Neural progenitor cell (in vitro differentiated cells): ENCODE data around the gene ERN1. TPM values are rescaled to one million over a fixed set of nuclear protein-coding genes. Genes with fewer than 3 reads are reported as not detected.

ENCODE experiments used
- DNase-seq: peaks from one replicate; pipeline ENCODE4 v3.0.0-alpha.2; 2016; ENCODE audit warnings: low spot score
- H2AFZ ChIP-seq: fragments of 200-600 bp; sonication (generic); replicated peaks from 2 replicates; pipeline ENCODE4 v1.6.1; 2016; ENCODE audit warnings: antibody characterized with exemption
- H3F3A ChIP-seq: fragments of 200-600 bp; sonication (generic); 2 replicates; pipeline ENCODE4 v1.6.1; 2016; ENCODE audit warnings: antibody characterized with exemption, low read depth
- H3K27ac ChIP-seq: fragments of 200-600 bp; sonication (generic); 2 replicates; pipeline ENCODE4 v1.5.1; 2016; ENCODE audit warnings: mild to moderate bottlenecking
- H3K27me3 ChIP-seq: fragments of 200-600 bp; sonication (generic); 2 replicates; pipeline ENCODE4 v1.6.1; 2016; ENCODE audit warnings: mild to moderate bottlenecking, moderate library complexity
- H3K36me3 ChIP-seq: fragments of 200-600 bp; sonication (generic); 2 replicates; pipeline ENCODE4 v1.5.1; 2016
- H3K4me1 ChIP-seq: fragments of 200-600 bp; sonication (generic); 2 replicates; pipeline ENCODE4 v1.6.1; 2016; ENCODE audit warnings: mixed run types
- H3K4me2 ChIP-seq: fragments of 200-600 bp; sonication (generic); 2 replicates; pipeline ENCODE4 v1.6.1; 2016
- H3K4me3 ChIP-seq: fragments of 200-600 bp; sonication (generic); 2 replicates; pipeline ENCODE4 v1.5.1; 2016
- H3K79me2 ChIP-seq: fragments of 200-600 bp; sonication (generic); 2 replicates; pipeline ENCODE4 v1.6.1; 2016; ENCODE audit warnings: low read depth
- H3K9ac ChIP-seq: fragments of 200-600 bp; sonication (generic); 2 replicates; pipeline ENCODE4 v1.6.1; 2016
- H3K9me3 ChIP-seq: fragments of 200-600 bp; sonication (generic); 2 replicates; pipeline ENCODE4 v1.5.1; 2016; ENCODE audit warnings: low read depth
- H4K20me1 ChIP-seq: fragments of 200-600 bp; sonication (generic); 2 replicates; pipeline ENCODE4 v1.6.1; 2016; ENCODE audit warnings: low read depth
- H3K27ac Mint-ChIP-seq: 3 replicates; pipeline ENCODE4 v1.8.0; 2021; ENCODE audit warnings: mixed read lengths
- H3K27me3 Mint-ChIP-seq: 2 replicates; pipeline ENCODE4 v1.8.0; 2022; ENCODE audit warnings: low read depth, mild to moderate bottlenecking, inconsistent platforms, moderate library complexity, mixed read lengths; ENCODE audit not compliant: insufficient read depth
- H3K36me3 Mint-ChIP-seq: 3 replicates; pipeline ENCODE4 v1.8.0; 2021; ENCODE audit warnings: mixed read lengths
- H3K4me1 Mint-ChIP-seq: 3 replicates; pipeline ENCODE4 v1.8.0; 2021; ENCODE audit warnings: mixed read lengths
- H3K4me3 Mint-ChIP-seq: 3 replicates; pipeline ENCODE4 v1.8.0; 2021; ENCODE audit warnings: mild to moderate bottlenecking, moderate library complexity, mixed read lengths
- H3K9me3 Mint-ChIP-seq: 3 replicates; pipeline ENCODE4 v1.8.0; 2020; ENCODE audit warnings: mixed read lengths
- EZH2 ChIP-seq: fragments of 200-600 bp; sonication (generic); IDR thresholded peaks from 2 replicates; pipeline ENCODE4 v1.6.1; 2017; ENCODE audit warnings: antibody characterized with exemption, mild to moderate bottlenecking, moderate library complexity
- EZH2phosphoT487 ChIP-seq: fragments of 200-600 bp; sonication (generic); IDR thresholded peaks from 2 replicates; pipeline ENCODE4 v1.6.1; 2017; ENCODE audit warnings: antibody characterized with exemption
- total RNA-seq: library from RNA; depleted of rRNA; stranded (reverse); fragments of >200 nt; gene quantifications from 2 replicates; pipeline ENCODE4 v1.2.3, GENCODE V29; 2015; ENCODE audit warnings: low replicate concordance
- TF ChIP-seq, protein P1 (sequence below): fragments of 200-600 bp; sonication (generic); IDR thresholded peaks from 2 replicates; pipeline ENCODE4 v1.5.1; 2017; ENCODE audit warnings: antibody characterized with exemption, mild to moderate bottlenecking

Gene ERN1
- total RNA-seq, 1 donor from 2014 or later: 2.4 TPM

DNA sequence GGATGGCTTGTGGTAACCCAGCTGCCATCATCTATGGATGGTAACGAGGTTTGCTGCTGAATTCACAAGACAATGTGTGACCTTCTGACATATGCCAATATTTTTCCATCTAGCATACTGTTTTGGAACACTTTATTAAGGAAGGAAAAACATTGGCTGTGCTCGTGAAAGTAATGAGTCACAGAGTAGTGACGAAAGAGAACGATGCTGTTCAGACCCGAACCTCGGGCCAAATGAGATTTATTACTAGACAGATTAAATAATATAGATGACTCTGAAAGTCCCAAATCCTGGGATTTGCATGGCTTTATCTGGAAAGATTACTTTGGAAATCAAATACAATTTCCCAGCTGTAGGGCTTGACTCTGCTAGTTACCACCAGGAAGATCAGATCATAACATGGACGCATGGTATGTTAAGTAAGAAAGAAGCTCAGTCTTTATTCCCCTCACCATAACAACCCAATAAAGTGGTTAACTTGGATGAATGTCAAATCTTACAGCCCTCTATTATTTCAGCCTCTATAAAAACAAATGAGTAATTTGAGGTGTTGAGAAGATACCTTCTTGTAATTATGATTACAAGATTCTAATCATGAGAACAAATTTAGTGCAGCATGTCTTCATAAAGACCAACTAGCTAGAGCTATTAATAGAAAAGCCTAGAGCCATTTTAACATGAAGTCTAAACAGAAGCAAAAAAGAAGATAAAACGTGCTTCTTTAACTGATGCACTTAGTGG, 32.6 kb downstream of the ERN1 start:
- Mint-ChIP-seq H3K4me1 (peaks cover 17% of the 10 kb centered on the region), H3K4me3 (no peak overlapping the region), H3K27me3 (peaks cover 6% of the 10 kb centered on the region), H3K27ac (no peak overlapping the region), H3K36me3 (peaks cover 7% of the 10 kb centered on the region), H3K9me3 (no peaks in the 10 kb centered on the region)
- Histone ChIP-seq H3K27me3 (no peaks in the 10 kb centered on the region), H3K4me3 (no peak overlapping the region), H3K9me3 (no peaks in the 10 kb centered on the region), H2AFZ (no peak overlapping the region), H3K4me2 (no peak overlapping the region), H4K20me1 (no peaks in the 10 kb centered on the region), H3K27ac (no peak overlapping the region), H3K4me1 (peaks cover 11% of the 10 kb centered on the region), H3K36me3 (no peaks in the 10 kb centered on the region), H3K9ac (no peak overlapping the region), H3K79me2 (no peaks in the 10 kb centered on the region), H3F3A (no peaks in the 10 kb centered on the region)
- TF ChIP-seq EZH2phosphoT487 (no peak), EZH2 (no peak)
- TF ChIP-seq, protein P1, sequence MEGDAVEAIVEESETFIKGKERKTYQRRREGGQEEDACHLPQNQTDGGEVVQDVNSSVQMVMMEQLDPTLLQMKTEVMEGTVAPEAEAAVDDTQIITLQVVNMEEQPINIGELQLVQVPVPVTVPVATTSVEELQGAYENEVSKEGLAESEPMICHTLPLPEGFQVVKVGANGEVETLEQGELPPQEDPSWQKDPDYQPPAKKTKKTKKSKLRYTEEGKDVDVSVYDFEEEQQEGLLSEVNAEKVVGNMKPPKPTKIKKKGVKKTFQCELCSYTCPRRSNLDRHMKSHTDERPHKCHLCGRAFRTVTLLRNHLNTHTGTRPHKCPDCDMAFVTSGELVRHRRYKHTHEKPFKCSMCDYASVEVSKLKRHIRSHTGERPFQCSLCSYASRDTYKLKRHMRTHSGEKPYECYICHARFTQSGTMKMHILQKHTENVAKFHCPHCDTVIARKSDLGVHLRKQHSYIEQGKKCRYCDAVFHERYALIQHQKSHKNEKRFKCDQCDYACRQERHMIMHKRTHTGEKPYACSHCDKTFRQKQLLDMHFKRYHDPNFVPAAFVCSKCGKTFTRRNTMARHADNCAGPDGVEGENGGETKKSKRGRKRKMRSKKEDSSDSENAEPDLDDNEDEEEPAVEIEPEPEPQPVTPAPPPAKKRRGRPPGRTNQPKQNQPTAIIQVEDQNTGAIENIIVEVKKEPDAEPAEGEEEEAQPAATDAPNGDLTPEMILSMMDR: no peak
- no peak for DNase-seq

DNA sequence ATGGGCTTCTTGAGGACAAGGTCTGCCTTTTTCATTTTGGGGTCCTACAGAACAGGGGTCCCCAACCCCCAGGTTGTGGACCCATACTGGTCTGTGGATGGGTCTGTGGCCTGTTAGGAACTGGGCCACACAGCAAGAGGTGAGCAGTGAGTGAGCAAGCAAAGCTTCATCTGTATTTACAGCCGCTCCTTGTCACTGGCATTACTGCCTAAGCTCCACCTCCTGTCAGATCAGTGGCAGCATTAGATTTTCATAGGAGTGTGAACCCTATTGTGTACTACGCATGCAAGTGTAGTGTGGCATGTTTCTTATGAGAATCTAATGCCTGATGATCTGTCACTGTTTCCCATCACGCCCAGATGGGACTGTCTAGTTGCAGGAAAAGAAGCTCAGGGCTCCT, 33.9 kb downstream of the ERN1 start:
- H3K27me3 Mint-ChIP-seq: peaks cover 5% of the 10 kb centered on the region
- H3K27ac Mint-ChIP-seq: no peak overlapping the region
- Histone ChIP-seq H3K4me2 (no peak overlapping the region), H3K4me3 (no peak overlapping the region), H3K4me1 (peaks cover 11% of the 10 kb centered on the region), H3K27me3 (no peaks in the 10 kb centered on the region), H3K27ac (no peak overlapping the region), H3K9me3 (no peaks in the 10 kb centered on the region), H2AFZ (no peak overlapping the region), H4K20me1 (no peaks in the 10 kb centered on the region), H3K36me3 (no peaks in the 10 kb centered on the region), H3K79me2 (no peaks in the 10 kb centered on the region), H3K9ac (no peak overlapping the region), H3F3A (no peaks in the 10 kb centered on the region)
- DNase-seq: no peak
- TF ChIP-seq, protein P1: no peak
- TF ChIP-seq EZH2 (no peak), EZH2phosphoT487 (no peak)
- no peak overlapping the region for H3K4me3 Mint-ChIP-seq
- peaks cover 7% of the 10 kb centered on the region for H3K36me3 Mint-ChIP-seq
- no peaks in the 10 kb centered on the region for H3K9me3 Mint-ChIP-seq
- H3K4me1 Mint-ChIP-seq: peaks cover 17% of the 10 kb centered on the region

DNA sequence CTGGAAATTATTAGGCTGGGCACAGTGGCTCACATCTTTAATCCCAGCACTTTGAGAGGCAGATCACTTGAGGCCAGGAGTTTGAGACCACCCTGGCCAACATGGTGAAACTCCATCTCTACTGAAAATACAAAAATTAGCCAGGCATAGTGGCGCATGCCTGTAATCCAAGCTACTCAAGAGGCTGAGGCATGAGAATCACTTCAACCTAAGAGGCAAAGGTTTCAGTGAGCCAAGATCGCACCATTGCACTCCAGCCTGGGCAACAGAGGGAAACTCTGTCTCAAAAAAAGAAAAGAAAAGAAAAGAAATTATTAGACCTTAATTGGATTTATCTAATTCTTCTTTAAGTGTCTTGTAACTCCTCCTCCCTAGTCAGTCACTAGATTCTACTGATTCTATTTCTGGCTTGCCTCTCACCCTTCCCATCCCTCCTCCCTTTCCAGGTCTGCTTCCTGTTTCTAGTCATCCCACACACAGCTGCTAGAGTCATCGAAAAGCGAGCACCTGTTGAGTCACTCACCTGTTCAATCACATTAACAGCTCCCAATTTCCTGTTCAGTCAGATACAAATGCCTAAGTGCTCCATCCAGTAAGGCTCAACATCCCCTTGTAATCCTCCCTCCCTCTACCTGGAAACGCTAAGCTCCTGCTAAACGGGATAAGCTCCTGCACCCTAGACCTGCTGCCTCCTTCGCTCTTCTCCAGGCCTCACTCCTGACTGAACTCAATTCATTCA, 34.6 kb downstream of the ERN1 start:
- Mint-ChIP-seq H3K4me3 (no peak overlapping the region), H3K4me1 (peaks cover 14% of the 10 kb centered on the region), H3K36me3 (peaks cover 7% of the 10 kb centered on the region), H3K27ac (no peak overlapping the region), H3K9me3 (no peaks in the 10 kb centered on the region), H3K27me3 (peaks cover 4% of the 10 kb centered on the region)
- Histone ChIP-seq H3K4me3 (no peak overlapping the region), H3K36me3 (no peaks in the 10 kb centered on the region), H3K27me3 (no peaks in the 10 kb centered on the region), H3K9me3 (no peaks in the 10 kb centered on the region), H3K4me1 (peaks cover 11% of the 10 kb centered on the region), H3K79me2 (no peaks in the 10 kb centered on the region), H2AFZ (no peak overlapping the region), H3K27ac (no peak overlapping the region), H3K9ac (no peak overlapping the region), H3F3A (no peaks in the 10 kb centered on the region), H3K4me2 (no peak overlapping the region), H4K20me1 (no peaks in the 10 kb centered on the region)
- no peak for DNase-seq
- TF ChIP-seq, protein P1: no peak
- no peak for TF ChIP-seq EZH2phosphoT487
- TF ChIP-seq EZH2: no peak
